HepG2 (cell line): ENCODE data around the gene SERPINA9. TPM values are rescaled to one million over a fixed set of nuclear protein-coding genes. Genes with fewer than 3 reads are reported as not detected.

Source experiments
- ATAC-seq: fragments of 200-7000 bp; cut with Tn5 transposase; 3 replicates; pipeline ENCODE4 v1.9.1; 2020; ENCODE audit warnings: mild to moderate bottlenecking, moderate library complexity
- BruUV-seq: library from RNA; stranded (reverse); fragments of 400-500 nt; replicated peaks from 2 replicates; lab custom pipeline; 2021; lab: Mats Ljungman, UMichigan
- CTCF ChIA-PET: fragments of 300-600 bp; formaldehyde crosslinking; extraction: SDS; loops from one replicate; lab custom pipeline; 2021; ENCODE audit warnings: low total read pairs, inconsistent platforms, low intra/inter-chr PET ratio; lab: Yijun Ruan, JAX
- POLR2A ChIA-PET: fragments of 350-600 bp; sonication (Branson Sonifier 250); formaldehyde crosslinking; loops from one replicate; lab custom pipeline; 2020; ENCODE audit warnings: antibody characterized with exemption, inconsistent platforms; lab: Yijun Ruan, JAX
- DNase-seq: peaks from one replicate; pipeline ENCODE4 v3.0.0-alpha.2; 2015; ENCODE audit warnings: low spot score
- FAIRE-seq: peaks from 3 replicates; lab custom pipeline; 2011; peaks lifted over from hg19 to GRCh38; lab: Jason Lieb, UNC
- H2AFZ ChIP-seq: one replicate; pipeline ENCODE4 v1.6.1; 2011; ENCODE audit warnings: low read length, inconsistent platforms
- H3K27ac ChIP-seq: fragments of 300-600 bp; 3 replicates; pipeline ENCODE4 v1.8.0; 2011; ENCODE audit warnings: mixed run types, mild to moderate bottlenecking, mixed read lengths, low read length, inconsistent platforms; ENCODE audit not compliant: insufficient read depth; ENCODE audit errors: extremely low read length
- H3K27me3 ChIP-seq, 2 experiments: fragments of 200-600 bp in 1 of 2; 2 replicates in 1 of 2; 3 replicates in 1 of 2; pipeline versions ENCODE4 v1.6.0 to v1.8.0; 2011; ENCODE audit warnings: low read length in 2 of 2, mild to moderate bottlenecking in 2 of 2, moderate library complexity in 2 of 2, inconsistent platforms in 1 of 2; ENCODE audit not compliant: insufficient read depth in 2 of 2, control insufficient read depth in 1 of 2
- H3K36me3 ChIP-seq, 2 experiments: fragments of 200-600 bp in 1 of 2; replicated peaks in 1 of 2; 2 replicates in 1 of 2; 3 replicates in 1 of 2; pipeline versions ENCODE4 v1.5.1 to v1.8.0; 2011; ENCODE audit warnings: low read length in 2 of 2, inconsistent platforms in 1 of 2; ENCODE audit not compliant: insufficient read depth in 2 of 2, control insufficient read depth in 1 of 2
- H3K4me1 ChIP-seq: 2 replicates; pipeline ENCODE4 v1.5.1; 2012; ENCODE audit warnings: low read length, inconsistent platforms; ENCODE audit not compliant: insufficient read depth
- H3K4me2 ChIP-seq: 2 replicates; pipeline ENCODE4 v1.6.0; 2011; ENCODE audit warnings: low read depth, low read length, inconsistent platforms
- H3K4me3 ChIP-seq, 3 experiments: fragments of 200-600 bp in 1 of 3; sonication (generic), shearing (Covaris generic) in 1 of 3; replicated peaks in 1 of 3; 2 replicates each; pipeline ENCODE4 v1.5.1; 2011 to 2016; ENCODE audit warnings: low read length in 3 of 3, inconsistent platforms in 2 of 3, low read depth in 2 of 3, mild to moderate bottlenecking in 2 of 3, control low read depth in 1 of 3, mixed read lengths in 1 of 3; ENCODE audit not compliant: insufficient read depth in 1 of 3
- H3K79me2 ChIP-seq: one replicate; pipeline ENCODE4 v1.6.1; 2011; ENCODE audit warnings: low read length, inconsistent platforms; ENCODE audit not compliant: insufficient read depth
- H3K9ac ChIP-seq: 2 replicates; pipeline ENCODE4 v1.6.0; 2011; ENCODE audit warnings: mild to moderate bottlenecking, low read depth, low read length, inconsistent platforms; ENCODE audit not compliant: insufficient read depth
- H3K9me3 ChIP-seq: 2 replicates; pipeline ENCODE4 v1.5.1; 2012; ENCODE audit warnings: mild to moderate bottlenecking, low read length
- H4K20me1 ChIP-seq: 2 replicates; pipeline ENCODE4 v1.6.0; 2011; ENCODE audit warnings: inconsistent platforms, mild to moderate bottlenecking, low read length, moderate library complexity; ENCODE audit not compliant: insufficient read depth
- DR1 ChIP-seq: sonication (generic); formaldehyde crosslinking; IDR thresholded peaks from 2 replicates; pipeline ENCODE4 v1.8.0; 2021; ENCODE audit warnings: mild to moderate bottlenecking, missing genetic modification reagents, inconsistent platforms
- KDM2A ChIP-seq: sonication (generic); formaldehyde crosslinking; IDR thresholded peaks from 2 replicates; pipeline ENCODE4 v1.4.0; 2020; ENCODE audit warnings: low read depth, missing genetic modification reagents, borderline replicate concordance
- KLF13 ChIP-seq: sonication (generic); formaldehyde crosslinking; IDR thresholded peaks from 2 replicates; pipeline ENCODE4 v1.4.0; 2020; ENCODE audit warnings: mild to moderate bottlenecking, missing genetic modification reagents
- NR2F1 ChIP-seq, 2 experiments: fragments of 450-650 bp in 1 of 2; formaldehyde crosslinking in 1 of 2; IDR thresholded peaks; 2 replicates each; pipeline versions ENCODE4 v1.5.0 to v1.6.1; 2016 to 2020; ENCODE audit warnings: mild to moderate bottlenecking in 1 of 2, missing compliant biosample characterization in 1 of 2, missing genetic modification reagents in 1 of 2, moderate library complexity in 1 of 2
- NRL ChIP-seq: sonication (generic); formaldehyde crosslinking; IDR thresholded peaks from 2 replicates; pipeline ENCODE4 v1.5.0; 2020; ENCODE audit warnings: missing genetic modification reagents, mild to moderate bottlenecking, moderate library complexity, borderline replicate concordance
- PAWR ChIP-seq: sonication (generic); formaldehyde crosslinking; IDR thresholded peaks from 2 replicates; pipeline ENCODE4 v1.4.0; 2020; ENCODE audit warnings: missing genetic modification reagents, mild to moderate bottlenecking, borderline replicate concordance
- POLR2AphosphoS5 ChIP-seq: IDR thresholded peaks from 2 replicates; pipeline ENCODE4 v1.6.1; 2012; ENCODE audit warnings: low read depth, low read length
- SOX5 ChIP-seq: IDR thresholded peaks from 2 replicates; pipeline ENCODE4 v1.6.1; 2016; ENCODE audit warnings: borderline replicate concordance
- TAF1 ChIP-seq: sonication (generic); formaldehyde crosslinking; IDR thresholded peaks from 2 replicates; pipeline ENCODE4 v1.4.0; 2020; ENCODE audit warnings: missing genetic modification reagents
- ZBTB7A ChIP-seq: sonication (generic); formaldehyde crosslinking; IDR thresholded peaks from 2 replicates; pipeline ENCODE4 v1.8.0; 2022; ENCODE audit warnings: mild to moderate bottlenecking, missing genetic modification reagents
- ZNF124 ChIP-seq: sonication (generic); formaldehyde crosslinking; IDR thresholded peaks from 2 replicates; pipeline ENCODE4 v1.4.0; 2020; ENCODE audit warnings: missing genetic modification reagents
- ZNF142 ChIP-seq: sonication (generic); formaldehyde crosslinking; IDR thresholded peaks from 2 replicates; pipeline ENCODE4 v1.4.0; 2020; ENCODE audit warnings: missing genetic modification reagents
- ZNF431 ChIP-seq: sonication (generic); formaldehyde crosslinking; IDR thresholded peaks from 2 replicates; pipeline ENCODE4 v1.9.0; 2022; ENCODE audit warnings: missing genetic modification reagents, low read depth, mild to moderate bottlenecking, borderline replicate concordance
- ZNF512B ChIP-seq: sonication (generic); formaldehyde crosslinking; IDR thresholded peaks from 2 replicates; pipeline ENCODE4 v1.5.1; 2020; ENCODE audit warnings: missing genetic modification reagents, mild to moderate bottlenecking, borderline replicate concordance
- ZNF746 ChIP-seq: sonication (generic); formaldehyde crosslinking; IDR thresholded peaks from 2 replicates; pipeline ENCODE4 v1.8.0; 2022; ENCODE audit warnings: mild to moderate bottlenecking, missing genetic modification reagents
- WGBS: methylation state at CpG from one replicate; pipeline ENCODE4 v1.1.6; 2017; ENCODE audit warnings: low lambda C conversion rate; 5-methylcytosine and 5-hydroxymethylcytosine counted together
- in situ Hi-C: cut with HindIII; loops from 2 replicates; pipeline ENCODE4 v1.10.0; 2017; ENCODE audit warnings: low pct_unique_long_range_greater_than_20kb; ENCODE audit not compliant: extremely low pct_ligation_motif_present
- intact Hi-C: fragments of 100-400 bp; cut with micrococcal nuclease; formaldehyde crosslinking; loops from one replicate; pipeline ENCODE4 v1.10.0; 2022; ENCODE audit not compliant: unreplicated experiment
- polyA plus RNA-seq, 8 experiments: library from polyadenylated mRNA; depleted of rRNA in 3 of 8; stranded (reverse) in 7 of 8; unstranded in 1 of 8; fragments of >200 nt; fragmentation: Illumina TruSeq in 4 of 8; extraction: Trizol in 4 of 8; gene quantifications; 2 replicates each; pipeline versions ENCODE4 v1.2.1 to v1.2.3, GENCODE V29; 2011 to 2016; ENCODE audit warnings: low read depth in 4 of 8, missing spikeins in 1 of 8, mixed read lengths in 1 of 8; ENCODE audit not compliant: insufficient read depth in 1 of 8
- total RNA-seq, 5 experiments: library from RNA; depleted of rRNA; stranded (reverse); fragments of >200 nt; fragmentation: Illumina TruSeq; extraction: Trizol; gene quantifications; 2 replicates each; pipeline ENCODE4 v1.2.3, GENCODE V29; 2016; ENCODE audit warnings: low read depth in 1 of 5

Gene SERPINA9
- total and polyA plus RNA-seq, 2 of the 13 experiments (the other 11 are each of a cell fraction or from before 2014, with no cell fraction given), result 0.21 TPM; not detected in 1

DNA sequence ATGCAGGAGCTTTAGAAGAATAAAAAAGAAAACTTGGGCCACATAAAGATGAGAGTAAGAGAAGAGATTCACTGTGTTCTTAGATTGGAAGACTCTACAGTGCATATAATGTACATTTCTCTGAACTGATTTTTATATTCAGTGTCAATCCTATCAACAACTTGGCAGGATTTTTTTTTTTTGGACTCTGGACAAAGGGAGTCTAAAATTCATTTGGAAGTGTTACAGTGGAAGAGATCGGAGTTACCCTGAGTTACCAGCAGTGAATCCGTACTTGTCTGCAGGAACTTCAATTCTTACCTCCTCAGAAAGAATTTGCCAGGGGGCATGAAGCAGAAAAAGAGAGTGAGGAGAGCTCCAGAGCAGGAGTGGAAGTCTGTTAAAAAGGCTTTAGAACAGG, 47.4 kb downstream of the SERPINA9 start:
- no peaks in the 10 kb centered on the region for H3K27me3 ChIP-seq
- no peak for DNase-seq
- H3K79me2 ChIP-seq, result no peaks in the 10 kb centered on the region
- no peak overlapping the region for H3K4me3 ChIP-seq
- H3K9me3 ChIP-seq, result peaks cover 13% of the 10 kb centered on the region; the same call in 1 of the 2 replicates
- intact Hi-C loops (no loop called here), in situ Hi-C loops (loop anchor here (5.0 to 10.0 kb wide), 2 partner anchors 119 to 256 kb away; no protein-coding TSS in a partner anchor)
- H3K36me3 ChIP-seq, result no peaks in the 10 kb centered on the region
- ChIA-PET POLR2A (no interaction called here), CTCF (no interaction called here)
- no TSS peak for BruUV-seq
- H3K9ac ChIP-seq, result no peak overlapping the region
- H3K4me2 ChIP-seq, result no peak overlapping the region
- no peak overlapping the region for H3K27ac ChIP-seq
- WGBS, result 68% methylated on average over 2 of the region's 2 CpGs
- H3K4me1 ChIP-seq, result peaks cover 43% of the 10 kb centered on the region
- no peak overlapping the region for H2AFZ ChIP-seq
- H4K20me1 ChIP-seq, result no peaks in the 10 kb centered on the region
- TF ChIP-seq SOX5 (CRISPR knock-in tag), result no peak
- TF ChIP-seq ZNF746 (CRISPR knock-in tag), result no peak
- TF ChIP-seq TAF1 (CRISPR knock-in tag), result no peak
- no peak for TF ChIP-seq ZNF512B (CRISPR knock-in tag)
- TF ChIP-seq KLF13 (CRISPR knock-in tag), result no peak
- TF ChIP-seq NR2F1 (CRISPR knock-in tag; IDR thresholded peaks at IDR 0.05), result no peak
- no peak for TF ChIP-seq KDM2A (CRISPR knock-in tag)
- TF ChIP-seq ZNF142 (CRISPR knock-in tag), result no peak
- no peak for TF ChIP-seq ZNF124
- no peak for TF ChIP-seq ZBTB7A (CRISPR knock-in tag)
- no peak for TF ChIP-seq DR1
- TF ChIP-seq ZNF431, result no peak
- no peak for TF ChIP-seq PAWR
- TF ChIP-seq NRL (CRISPR knock-in tag), result no peak
- no peak for TF ChIP-seq POLR2AphosphoS5
- TF ChIP-seq, all 625 proteins: peak for 0
- no peak for FAIRE-seq
- no peak for ATAC-seq
